Stimulated activated naive CD8-positive, alpha-beta T cell treated with anti-CD3 and anti-CD28 coated beads, Interleukin-15, amount 100 ng/mL, for 72 hours (primary cell): ENCODE data around the gene NFIA.

Source experiments
- ATAC-seq: fragments of 150-1000 bp; cut with Tn5 transposase; 2 replicates; pipeline ENCODE4 v1.10.0; 2021; ENCODE audit warnings: mild to moderate bottlenecking, moderate library complexity
- DNase-seq, 2 donors: peaks; one replicate each; pipeline ENCODE4 v3.0.0; 2021 to 2022
- H3K27ac Mint-ChIP-seq, 2 donors: one replicate each; pipeline ENCODE4 v1.8.0; 2022; ENCODE audit warnings: mild to moderate bottlenecking in 2 of 2, mixed read lengths in 2 of 2, moderate library complexity in 2 of 2
- H3K27me3 Mint-ChIP-seq: one replicate; pipeline ENCODE4 v1.8.0; 2022; ENCODE audit warnings: mixed read lengths
- H3K4me1 Mint-ChIP-seq: one replicate; pipeline ENCODE4 v1.8.0; 2022; ENCODE audit warnings: mild to moderate bottlenecking, mixed read lengths
- H3K4me3 Mint-ChIP-seq, 2 donors: one replicate each; pipeline ENCODE4 v1.8.0; 2022; ENCODE audit warnings: mild to moderate bottlenecking in 2 of 2, mixed read lengths in 2 of 2, moderate library complexity in 1 of 2
- H3K9me3 Mint-ChIP-seq, 2 donors: one replicate each; pipeline ENCODE4 v1.8.0; 2022; ENCODE audit warnings: mixed read lengths in 2 of 2

Gene NFIA

GRCh38 chr1:61100578-61100977, 18.2 kb downstream of the NFIA start:
- no peak for ATAC-seq
- Mint-ChIP-seq H3K4me1 (peaks cover 16% of the 10 kb centered on the region), H3K27ac (no peak overlapping the region), H3K27me3 (no peaks in the 10 kb centered on the region), H3K4me3 (no peak overlapping the region), H3K9me3 (no peaks in the 10 kb centered on the region)
- DNase-seq, result no peak

- Mint-ChIP-seq H3K27ac (no peak overlapping the region), H3K27me3 (no peaks in the 10 kb centered on the region), H3K9me3 (no peaks in the 10 kb centered on the region), H3K4me3 (no peak overlapping the region), H3K4me1 (peaks cover 16% of the 10 kb centered on the region)
- ATAC-seq (no peak), DNase-seq (no peak)
Measured at GRCh38 chr1:61101536-61101935, 19.2 kb downstream of the NFIA start.

DNA sequence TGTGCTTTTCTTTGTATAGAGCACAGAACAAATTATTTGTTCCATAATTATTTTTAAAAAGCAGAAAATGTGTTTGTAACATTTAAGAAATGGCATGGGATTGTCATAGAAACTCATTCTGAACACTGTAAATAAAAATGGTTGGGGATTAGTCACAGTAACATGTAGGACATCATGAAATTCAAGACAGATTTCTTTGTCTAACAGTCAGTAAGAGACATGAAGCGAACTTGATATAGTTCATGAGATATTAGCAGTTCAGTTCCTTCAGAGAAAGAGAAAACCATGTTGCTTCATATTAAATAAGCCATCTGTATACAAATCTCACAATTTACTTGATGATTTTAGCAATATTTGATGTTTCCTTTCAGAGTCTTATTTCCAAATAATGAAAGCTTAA, 19.7 kb downstream of the NFIA start:
- peaks cover 16% of the 10 kb centered on the region for H3K4me1 Mint-ChIP-seq
- DNase-seq, result no peak
- no peaks in the 10 kb centered on the region for H3K9me3 Mint-ChIP-seq
- H3K27ac Mint-ChIP-seq, result no peak overlapping the region
- ATAC-seq, result no peak
- H3K4me3 Mint-ChIP-seq, result no peak overlapping the region
- no peaks in the 10 kb centered on the region for H3K27me3 Mint-ChIP-seq

DNA sequence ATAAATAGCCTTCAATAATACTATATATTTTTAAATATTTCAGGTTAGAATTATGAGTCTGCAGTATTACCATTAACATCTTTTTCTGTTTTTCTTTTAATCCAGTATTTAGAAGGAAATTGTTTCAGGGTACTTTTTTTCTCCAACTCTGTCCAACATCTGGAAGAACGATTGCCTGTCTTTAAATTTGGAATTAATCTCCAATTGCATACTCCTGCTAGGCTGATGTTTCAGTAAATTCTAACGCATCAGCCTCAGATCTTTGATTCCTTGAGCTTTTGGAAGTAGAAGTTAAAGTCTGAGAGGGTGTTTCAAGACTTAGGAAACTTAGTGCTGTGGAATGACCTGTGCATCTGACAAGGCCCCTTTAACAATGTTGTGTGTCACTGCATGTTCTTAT, 20.3 kb downstream of the NFIA start:
- H3K27me3 Mint-ChIP-seq, result no peaks in the 10 kb centered on the region
- no peak overlapping the region for H3K4me3 Mint-ChIP-seq
- H3K27ac Mint-ChIP-seq, result no peak overlapping the region
- DNase-seq, result no peak
- H3K4me1 Mint-ChIP-seq, result peaks cover 16% of the 10 kb centered on the region
- no peak for ATAC-seq
- H3K9me3 Mint-ChIP-seq, result no peaks in the 10 kb centered on the region

DNA sequence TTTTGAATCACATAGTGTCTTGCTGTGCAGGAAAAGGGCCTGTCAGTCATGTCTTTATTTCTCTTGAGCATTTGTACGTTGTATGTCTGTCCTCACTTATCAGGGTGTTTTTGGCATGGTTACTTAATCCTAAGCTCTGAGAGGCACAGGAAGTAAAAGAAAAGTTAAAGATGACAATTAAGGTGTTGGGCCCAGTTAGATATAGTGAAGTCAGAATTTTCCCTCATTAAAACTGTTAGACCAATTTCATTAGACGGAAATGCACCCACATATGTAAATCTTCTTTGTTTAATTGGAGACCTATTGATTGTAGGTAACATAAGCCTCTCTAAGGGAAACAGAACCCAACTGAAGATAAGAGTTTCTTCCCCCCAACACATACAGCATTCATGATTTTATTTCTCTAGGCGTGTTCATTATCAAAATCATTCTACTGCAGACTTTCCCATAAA, 21.9 kb downstream of the NFIA start:
- H3K27me3 Mint-ChIP-seq, result no peaks in the 10 kb centered on the region
- no peak overlapping the region for H3K27ac Mint-ChIP-seq
- H3K9me3 Mint-ChIP-seq, result peaks cover 0 to 3% of the 10 kb centered on the region in 2 donors
- peaks cover 15% of the 10 kb centered on the region for H3K4me1 Mint-ChIP-seq
- ATAC-seq, result no peak
- DNase-seq, result no peak
- no peak overlapping the region for H3K4me3 Mint-ChIP-seq

GRCh38 chr1:61107638-61108037, 25.3 kb downstream of the NFIA start:
- H3K9me3 Mint-ChIP-seq, result peaks cover 0 to 3% of the 10 kb centered on the region in 2 donors
- DNase-seq (no peak), ATAC-seq (no peak)
- H3K27me3 Mint-ChIP-seq, result no peaks in the 10 kb centered on the region
- no peak overlapping the region for H3K4me3 Mint-ChIP-seq
- H3K4me1 Mint-ChIP-seq, result peaks cover 4% of the 10 kb centered on the region
- no peak overlapping the region for H3K27ac Mint-ChIP-seq

GRCh38 chr1:61109158-61109557, 26.8 kb downstream of the NFIA start:
- H3K27ac Mint-ChIP-seq, result no peak overlapping the region

DNA sequence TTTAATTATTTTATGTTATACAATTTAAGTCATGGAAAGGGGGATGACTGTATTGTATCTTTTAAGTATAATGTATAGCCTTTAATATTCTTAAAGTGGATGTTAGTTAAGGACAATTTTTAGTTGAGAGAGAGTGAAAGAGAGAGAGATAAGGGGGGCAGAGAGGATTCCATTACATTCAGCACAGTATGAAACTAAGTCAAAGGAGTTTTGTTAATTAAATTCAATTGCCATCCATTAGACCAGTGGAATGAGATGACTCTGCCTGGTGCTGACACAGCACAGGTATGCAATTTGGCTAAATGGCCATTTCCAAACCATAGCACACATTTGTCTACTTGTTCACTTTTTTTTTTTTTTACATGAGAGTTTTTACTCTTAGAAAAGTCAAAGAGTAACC, 27.5 kb downstream of the NFIA start:
- DNase-seq (no peak), ATAC-seq (no peak)
- Mint-ChIP-seq H3K27me3 (no peaks in the 10 kb centered on the region), H3K4me1 (peaks cover 4% of the 10 kb centered on the region), H3K9me3 (peaks cover 0 to 3% of the 10 kb centered on the region in 2 donors), H3K4me3 (no peak overlapping the region), H3K27ac (no peak overlapping the region)

More at GRCh38 chr1:61109158-61109557, 26.8 kb downstream of the NFIA start:
- Mint-ChIP-seq H3K27me3 (no peaks in the 10 kb centered on the region), H3K4me1 (peaks cover 4% of the 10 kb centered on the region), H3K4me3 (no peak overlapping the region), H3K9me3 (peaks cover 0 to 3% of the 10 kb centered on the region in 2 donors)
- ATAC-seq (no peak), DNase-seq (no peak)

DNA sequence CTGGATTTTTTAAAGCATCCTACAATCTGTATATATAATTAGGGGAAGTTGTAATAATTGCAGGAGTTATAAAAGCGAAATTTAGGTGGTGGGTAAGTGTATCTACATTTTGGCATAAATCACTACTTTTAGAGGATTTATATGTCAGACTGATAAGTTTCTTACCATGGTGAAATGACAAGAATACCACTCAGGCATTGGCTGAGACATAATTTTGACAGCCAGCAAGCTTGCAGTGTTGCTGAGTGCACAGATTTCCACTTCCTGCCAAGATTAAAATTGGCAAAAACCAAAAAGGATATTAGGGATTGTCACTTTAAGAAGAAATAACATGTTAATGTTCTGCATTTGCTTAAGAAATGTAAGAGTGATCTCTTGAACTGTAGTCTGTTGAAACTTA, 28.2 kb downstream of the NFIA start:
- Mint-ChIP-seq H3K9me3 (peaks cover 0 to 3% of the 10 kb centered on the region in 2 donors), H3K27ac (no peak overlapping the region), H3K4me1 (peaks cover 4% of the 10 kb centered on the region), H3K4me3 (no peak overlapping the region), H3K27me3 (no peaks in the 10 kb centered on the region)
- no peak for ATAC-seq
- no peak for DNase-seq

GRCh38 chr1:61111084-61112004, 29.0 kb downstream of the NFIA start:
- H3K4me1 Mint-ChIP-seq, result peaks cover 4% of the 10 kb centered on the region
- H3K4me3 Mint-ChIP-seq, result no peak overlapping the region
- no peak for DNase-seq
- no peak overlapping the region for H3K27ac Mint-ChIP-seq
- H3K9me3 Mint-ChIP-seq, result peaks cover 0 to 3% of the 10 kb centered on the region in 2 donors
- ATAC-seq, result no peak
- H3K27me3 Mint-ChIP-seq, result no peaks in the 10 kb centered on the region

- no peak overlapping the region for H3K4me3 Mint-ChIP-seq
- no peaks in the 10 kb centered on the region for H3K4me1 Mint-ChIP-seq
- DNase-seq (no peak), ATAC-seq (no peak)
- H3K9me3 Mint-ChIP-seq, result no peaks in the 10 kb centered on the region
- no peak overlapping the region for H3K27ac Mint-ChIP-seq
- no peaks in the 10 kb centered on the region for H3K27me3 Mint-ChIP-seq
Measured at GRCh38 chr1:61114178-61114870, 32.0 kb downstream of the NFIA start.

DNA sequence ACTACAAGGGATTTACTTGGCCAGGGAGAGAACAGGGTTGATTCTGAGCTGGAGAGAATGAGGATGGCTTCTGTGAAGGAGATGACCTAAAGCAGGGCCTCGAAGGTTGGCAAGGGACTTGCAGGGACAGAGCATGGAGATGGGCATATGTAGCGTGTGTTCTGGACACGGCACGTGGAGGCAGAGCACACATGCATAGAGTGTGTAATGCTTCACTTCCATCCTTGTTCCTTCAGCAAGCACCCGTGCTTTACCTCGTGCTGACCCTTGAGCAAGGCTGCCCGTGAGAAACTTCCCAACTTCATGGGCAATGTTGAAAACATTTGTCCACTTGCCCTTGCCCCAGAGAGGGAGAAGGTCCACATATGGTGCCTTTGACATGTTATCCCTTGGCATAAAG, 33.1 kb downstream of the NFIA start:
- no peak for DNase-seq
- no peaks in the 10 kb centered on the region for H3K27me3 Mint-ChIP-seq
- no peak overlapping the region for H3K4me3 Mint-ChIP-seq
- no peak overlapping the region for H3K27ac Mint-ChIP-seq
- no peak for ATAC-seq
- no peaks in the 10 kb centered on the region for H3K4me1 Mint-ChIP-seq
- H3K9me3 Mint-ChIP-seq, result no peaks in the 10 kb centered on the region

- no peaks in the 10 kb centered on the region for H3K27me3 Mint-ChIP-seq
- ATAC-seq (no peak), DNase-seq (no peak)
- H3K9me3 Mint-ChIP-seq, result no peaks in the 10 kb centered on the region
- no peak overlapping the region for H3K27ac Mint-ChIP-seq
- H3K4me3 Mint-ChIP-seq, result no peak overlapping the region
- no peaks in the 10 kb centered on the region for H3K4me1 Mint-ChIP-seq
Measured at GRCh38 chr1:61116421-61116820, 34.1 kb downstream of the NFIA start.

GRCh38 chr1:61117283-61117682, 34.9 kb downstream of the NFIA start:
- H3K9me3 Mint-ChIP-seq, result no peaks in the 10 kb centered on the region
- DNase-seq (no peak), ATAC-seq (no peak)
- H3K4me1 Mint-ChIP-seq, result no peaks in the 10 kb centered on the region
- H3K4me3 Mint-ChIP-seq, result no peak overlapping the region
- no peak overlapping the region for H3K27ac Mint-ChIP-seq
- H3K27me3 Mint-ChIP-seq, result no peaks in the 10 kb centered on the region

DNA sequence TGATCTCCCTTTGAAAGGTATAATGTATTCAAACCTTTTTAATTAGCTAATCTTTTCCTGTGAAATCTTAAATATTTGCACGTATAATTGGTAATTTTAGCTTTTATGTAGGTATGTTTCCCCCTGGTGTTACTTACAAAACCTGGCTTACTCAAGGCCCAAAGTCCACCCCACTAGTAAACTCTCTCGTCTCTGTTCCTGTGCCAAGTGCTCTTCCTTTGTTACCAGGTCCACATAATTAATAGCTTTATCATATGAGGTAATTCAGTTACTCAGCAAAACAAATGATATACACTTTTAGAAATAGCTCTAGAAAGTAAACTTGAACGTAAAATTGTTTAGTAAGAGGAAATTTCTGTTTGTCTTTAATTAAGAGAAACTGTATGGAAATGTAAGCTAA, 36.7 kb downstream of the NFIA start:
- no peak for ATAC-seq
- H3K9me3 Mint-ChIP-seq, result no peaks in the 10 kb centered on the region
- peaks cover 5% of the 10 kb centered on the region for H3K4me1 Mint-ChIP-seq
- H3K27me3 Mint-ChIP-seq, result no peaks in the 10 kb centered on the region
- no peak overlapping the region for H3K27ac Mint-ChIP-seq
- H3K4me3 Mint-ChIP-seq, result no peak overlapping the region
- DNase-seq, result no peak

DNA sequence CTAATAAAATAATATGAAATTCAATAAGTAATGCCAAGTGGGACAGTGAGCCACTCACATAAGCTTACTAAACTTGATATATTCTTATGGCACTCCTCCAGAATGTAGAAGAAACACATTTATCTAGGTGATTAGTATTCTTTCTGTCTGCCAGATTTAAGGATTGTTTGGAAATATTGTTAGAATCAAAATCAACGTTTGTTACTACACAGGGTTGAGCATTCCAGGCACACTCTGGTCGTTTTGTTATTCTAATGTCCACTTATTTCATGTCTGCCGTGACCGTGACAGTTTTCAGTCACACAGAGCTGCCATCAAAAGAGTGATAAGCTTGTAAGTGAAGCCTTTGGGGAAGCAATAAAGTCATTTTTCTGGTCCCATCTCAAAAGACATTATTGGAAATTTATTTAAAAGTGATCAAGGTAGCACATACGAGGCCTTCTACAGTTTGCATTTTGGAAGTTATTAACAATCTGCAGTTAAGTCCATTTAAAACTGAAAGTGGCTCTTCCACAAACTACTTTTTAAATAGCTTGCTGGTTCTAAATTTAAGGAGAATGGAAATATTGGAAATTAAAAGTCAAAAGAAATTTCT, 38.0 kb downstream of the NFIA start:
- no peaks in the 10 kb centered on the region for H3K9me3 Mint-ChIP-seq
- H3K4me1 Mint-ChIP-seq, result peaks cover 9% of the 10 kb centered on the region
- no peak for ATAC-seq
- no peaks in the 10 kb centered on the region for H3K27me3 Mint-ChIP-seq
- DNase-seq, result no peak
- no peak overlapping the region for H3K4me3 Mint-ChIP-seq
- H3K27ac Mint-ChIP-seq, result no peak overlapping the region
